EH (cell line): ENCODE data around the gene MIEF1.

Experiments used
- DNase-seq: peaks from one replicate; pipeline ENCODE4 v3.0.0-alpha.2; 2015; ENCODE audit warnings: low read depth

The MIEF1 gene

GRCh38 chr22:39528681-39529486, 26.8 kb downstream of the MIEF1 start:
- peak; percentile 84 for DNase-seq

- no peak for DNase-seq
These were observed 27.4 kb downstream of the MIEF1 start for GRCh38 chr22:39529487-39529851.

- no peak for DNase-seq
These were observed 28.0 kb downstream of the MIEF1 start for GRCh38 chr22:39530116-39530515.

- peak; percentile 46 for DNase-seq
These were observed 28.7 kb downstream of the MIEF1 start for GRCh38 chr22:39530692-39531331.

- peak; percentile 100 for DNase-seq
These were observed 30.4 kb downstream of the MIEF1 start, which contains the start of gene RPS19BP1 for GRCh38 chr22:39532215-39533073. Gene RPS19BP1 (minus strand): TSS chr22:39532748. CDS start chr22:39532738, 10 bp downstream.

- no peak for DNase-seq
These were observed 32.0 kb downstream of the MIEF1 start for GRCh38 chr22:39534092-39534506.

GRCh38 chr22:39534591-39535356, 32.7 kb downstream of the MIEF1 start:
- DNase-seq: peak; percentile 74

- no peak for DNase-seq
These were observed 33.3 kb downstream of the MIEF1 start for GRCh38 chr22:39535357-39535725.

- no peak for DNase-seq
These were observed 33.9 kb downstream of the MIEF1 start for GRCh38 chr22:39535831-39536449.

GRCh38 chr22:39536711-39537110, 34.6 kb downstream of the MIEF1 start:
- DNase-seq: no peak

- no peak for DNase-seq
These were observed 35.9 kb downstream of the MIEF1 start for GRCh38 chr22:39537975-39538374.

GRCh38 chr22:39543095-39543494, 41.0 kb downstream of the MIEF1 start:
- DNase-seq: peak; percentile 43

- peak; percentile 22 for DNase-seq
These were observed 43.6 kb downstream of the MIEF1 start for GRCh38 chr22:39545386-39546365.

GRCh38 chr22:39546889-39547586, 44.9 kb downstream of the MIEF1 start:
- peak; percentile 72 for DNase-seq

GRCh38 chr22:39547587-39547947, 45.5 kb downstream of the MIEF1 start:
- DNase-seq: no peak

GRCh38 chr22:39553429-39553828, 51.3 kb downstream of the MIEF1 start:
- DNase-seq: no peak

- no peak for DNase-seq
These were observed 52.1 kb downstream of the MIEF1 start for GRCh38 chr22:39554151-39554550.

GRCh38 chr22:39556970-39557841, 55.1 kb downstream of the MIEF1 start:
- DNase-seq: peak; percentile 31
